HepG2 (cell line): ENCODE results near the gene HSP90AB1. TPM values are rescaled to one million over a fixed set of nuclear protein-coding genes. Genes with fewer than 3 reads are reported as not detected.

Source experiments
- CCDC6 ChIP-seq: sonication (generic); formaldehyde crosslinking; IDR thresholded peaks from 2 replicates; pipeline ENCODE4 v1.8.1; 2022; ENCODE audit warnings: mild to moderate bottlenecking, missing genetic modification reagents, moderate library complexity
- ELK4 ChIP-seq: sonication (generic); formaldehyde crosslinking; IDR thresholded peaks from 2 replicates; pipeline ENCODE4 v1.9.0; 2021; ENCODE audit warnings: missing genetic modification reagents, borderline replicate concordance
- NFIC ChIP-seq: IDR thresholded peaks from 2 replicates; pipeline ENCODE4 v1.6.1; 2012; ENCODE audit warnings: mild to moderate bottlenecking, low read length, inconsistent platforms
- SKIL ChIP-seq: sonication (generic); formaldehyde crosslinking; IDR thresholded peaks from 2 replicates; pipeline ENCODE4 v1.8.0; 2022; ENCODE audit warnings: missing genetic modification reagents, mild to moderate bottlenecking, moderate library complexity, borderline replicate concordance
- TRIM24 ChIP-seq: sonication (generic); formaldehyde crosslinking; IDR thresholded peaks from 2 replicates; pipeline ENCODE4 v1.8.0; 2022; ENCODE audit warnings: mild to moderate bottlenecking, missing genetic modification reagents
- YEATS4 ChIP-seq: sonication (generic); formaldehyde crosslinking; IDR thresholded peaks from 2 replicates; pipeline ENCODE4 v1.4.0; 2020; ENCODE audit warnings: missing genetic modification reagents, borderline replicate concordance
- ZBTB40 ChIP-seq, 2 experiments: fragments of 450-650 bp in 1 of 2; sonication (generic) in 1 of 2; formaldehyde crosslinking in 1 of 2; IDR thresholded peaks; 2 replicates each; pipeline versions ENCODE4 v1.6.1 to v1.8.0; 2016 to 2022; ENCODE audit warnings: antibody characterized with exemption in 1 of 2, mild to moderate bottlenecking in 1 of 2, missing genetic modification reagents in 1 of 2
- ZKSCAN5 ChIP-seq: sonication (generic); formaldehyde crosslinking; IDR thresholded peaks from 2 replicates; pipeline ENCODE4 v1.5.1; 2020; ENCODE audit warnings: mild to moderate bottlenecking, missing genetic modification reagents
- ZNF232 ChIP-seq: sonication (generic); formaldehyde crosslinking; IDR thresholded peaks from 2 replicates; pipeline ENCODE4 v1.4.0; 2020; ENCODE audit warnings: missing genetic modification reagents, borderline replicate concordance
- ZNF501 ChIP-seq: sonication (generic); formaldehyde crosslinking; IDR thresholded peaks from 2 replicates; pipeline ENCODE4 v1.5.1; 2020; ENCODE audit warnings: mild to moderate bottlenecking, moderate library complexity, missing genetic modification reagents
- ZNF713 ChIP-seq: sonication (generic); formaldehyde crosslinking; IDR thresholded peaks from 2 replicates; pipeline ENCODE4 v1.4.0; 2020; ENCODE audit warnings: mild to moderate bottlenecking, missing genetic modification reagents
- ZNF766 ChIP-seq: sonication (generic); formaldehyde crosslinking; IDR thresholded peaks from 2 replicates; pipeline ENCODE4 v1.5.0; 2020; ENCODE audit warnings: missing genetic modification reagents, borderline replicate concordance
- ZNF878 ChIP-seq: sonication (generic); formaldehyde crosslinking; IDR thresholded peaks from 2 replicates; pipeline ENCODE4 v1.8.1; 2023; ENCODE audit warnings: mild to moderate bottlenecking, missing genetic modification reagents, moderate library complexity
- ZSCAN21 ChIP-seq: sonication (generic); formaldehyde crosslinking; IDR thresholded peaks from 2 replicates; pipeline ENCODE4 v1.8.0; 2022; ENCODE audit warnings: mild to moderate bottlenecking, missing genetic modification reagents, moderate library complexity, borderline replicate concordance
- ZZZ3 ChIP-seq: sonication (generic); formaldehyde crosslinking; IDR thresholded peaks from 2 replicates; pipeline ENCODE4 v1.4.0; 2020; ENCODE audit warnings: missing genetic modification reagents, mild to moderate bottlenecking, borderline replicate concordance
- polyA plus RNA-seq, 8 experiments: library from polyadenylated mRNA; depleted of rRNA in 3 of 8; stranded (reverse) in 7 of 8; unstranded in 1 of 8; fragments of >200 nt; fragmentation: Illumina TruSeq in 4 of 8; extraction: Trizol in 4 of 8; gene quantifications; 2 replicates each; pipeline versions ENCODE4 v1.2.1 to v1.2.3, GENCODE V29; 2011 to 2016; ENCODE audit warnings: low read depth in 4 of 8, missing spikeins in 1 of 8, mixed read lengths in 1 of 8; ENCODE audit not compliant: insufficient read depth in 1 of 8
- total RNA-seq, 5 experiments: library from RNA; depleted of rRNA; stranded (reverse); fragments of >200 nt; fragmentation: Illumina TruSeq; extraction: Trizol; gene quantifications; 2 replicates each; pipeline ENCODE4 v1.2.3, GENCODE V29; 2016; ENCODE audit warnings: low read depth in 1 of 5

Gene HSP90AB1
- total and polyA plus RNA-seq, 2 of the 13 experiments (the other 11 are each of a cell fraction or from before 2014, with no cell fraction given): 1,325 to 1,472 TPM

GRCh38 chr6:44257025-44257752 lies 10.3 kb downstream of the HSP90AB1 start, which contains the start of gene SLC35B2 (continued):
- no peak for TF ChIP-seq ZBTB40 (IDR thresholded peaks at IDR 0.05)
- peak; percentile 40; the same call in 1 of the 2 replicates for TF ChIP-seq ZBTB40 (CRISPR knock-in tag; IDR thresholded peaks at IDR 0.05)
- no peak for TF ChIP-seq TRIM24
- TF ChIP-seq YEATS4: peak; percentile 95
- TF ChIP-seq ZNF232 (CRISPR knock-in tag): no peak; the same call in 1 of the 2 replicates
- peak; percentile 25; the same call in 1 of the 2 replicates for TF ChIP-seq CCDC6 (CRISPR knock-in tag)
- no peak for TF ChIP-seq ELK4
- no peak; the same call in 1 of the 2 replicates for TF ChIP-seq ZZZ3 (CRISPR knock-in tag)
- peak; percentile 96 for TF ChIP-seq ZSCAN21
- TF ChIP-seq NFIC: peak; percentile 60; the same call in 1 of the 2 replicates
- TF ChIP-seq ZNF878 (CRISPR knock-in tag): peak; percentile 23; the same call in 1 of the 2 replicates
- no peak for TF ChIP-seq ZNF713 (CRISPR knock-in tag)
- 0 out of 2 replicates have a peak, but pooled peaks have one; percentile 19 for TF ChIP-seq ZKSCAN5 (CRISPR knock-in tag)
- no peak for TF ChIP-seq ZNF766 (CRISPR knock-in tag)
- TF ChIP-seq SKIL (CRISPR knock-in tag): peak; percentile 62; the same call in 1 of the 2 replicates
- TF ChIP-seq ZNF501 (CRISPR knock-in tag): peak; percentile 78
- TF ChIP-seq, all 625 proteins: peak for 356
